ENCODE measurements around the gene XIAP.
"Not testable (repeated sequence)": the region's sequence is repeated elsewhere in the genome, so short reads cannot be mapped to it uniquely, and the experiment has no call there.

The XIAP gene

GRCh38 chrX:123871309-123871708, 11.5 kb downstream of the XIAP start:
- no peak overlapping the region for H3K27ac ChIP-seq
- DNase-seq (ENCODE audit: low read depth, low spot score), result no peak

- H3K27ac ChIP-seq, result no peak overlapping the region
- DNase-seq (ENCODE audit: low read depth, low spot score), result no peak
These were observed 14.1 kb downstream of the XIAP start for GRCh38 chrX:123873956-123874355.

- no peak for DNase-seq (ENCODE audit: low read depth, low spot score)
- H3K27ac ChIP-seq, result no peak overlapping the region
These were observed 16.3 kb downstream of the XIAP start for GRCh38 chrX:123876177-123876576.

- no peak for DNase-seq (ENCODE audit: low read depth, low spot score)
These were observed 17.0 kb downstream of the XIAP start for GRCh38 chrX:123876844-123877243.

GRCh38 chrX:123878252-123878721, 18.4 kb downstream of the XIAP start:
- no peak for DNase-seq (ENCODE audit: low read depth, low spot score)
- no peak overlapping the region for H3K27ac ChIP-seq

More at GRCh38 chrX:123876844-123877243, 17.0 kb downstream of the XIAP start:
- H3K27ac ChIP-seq, result no peak overlapping the region

GRCh38 chrX:123881330-123881729, 21.5 kb downstream of the XIAP start:
- H3K27ac ChIP-seq, result no peak overlapping the region
- no peak for DNase-seq (ENCODE audit: low read depth, low spot score)

DNA sequence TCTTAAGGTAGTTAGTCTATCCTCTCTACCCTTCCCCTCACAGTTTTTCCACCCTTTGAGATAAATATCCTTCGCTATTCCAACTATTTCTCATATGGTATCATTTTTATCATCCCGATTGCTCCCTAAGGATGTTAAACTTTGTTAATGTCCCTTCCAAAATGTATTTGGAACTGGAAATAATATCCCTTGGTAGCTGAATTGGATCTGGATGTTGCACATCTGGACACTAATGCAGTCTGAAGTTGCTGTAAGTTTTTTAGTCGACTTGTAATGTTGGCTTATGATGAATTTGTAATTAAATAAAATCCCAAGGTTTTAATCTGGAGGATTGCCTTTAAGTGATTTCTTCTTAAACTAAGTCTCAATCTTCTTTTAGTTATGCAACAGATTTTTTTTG, 22.5 kb downstream of the XIAP start:
- H3K27ac ChIP-seq, result no peak overlapping the region
- DNase-seq (ENCODE audit: low read depth, low spot score), result no peak

DNA sequence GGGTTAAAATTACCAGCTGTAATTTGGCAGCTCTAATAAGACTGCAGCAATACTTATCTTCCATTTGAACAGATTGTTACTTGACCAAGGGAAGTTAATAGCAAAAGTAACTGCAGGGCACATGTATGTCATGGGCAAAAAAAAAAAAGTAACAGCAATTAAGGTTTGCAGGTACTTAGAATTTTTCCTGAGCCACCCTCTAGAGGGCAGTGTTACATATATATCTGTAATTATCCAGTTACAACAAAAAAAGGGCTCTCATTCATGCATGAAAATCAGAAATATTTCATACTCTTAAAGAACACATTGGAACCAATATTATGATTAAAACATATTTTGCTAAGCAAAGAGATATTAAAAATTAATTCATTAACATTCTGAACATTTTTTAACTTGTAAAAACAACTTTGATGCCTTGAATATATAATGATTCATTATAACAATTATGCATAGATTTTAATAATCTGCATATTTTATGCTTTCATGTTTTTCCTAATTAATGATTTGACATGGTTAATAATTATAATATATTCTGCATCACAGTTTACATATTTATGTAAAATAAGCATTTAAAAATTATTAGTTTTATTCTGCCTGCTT, 25.1 kb downstream of the XIAP start:
- H3K27ac ChIP-seq, result no peak overlapping the region
- DNase-seq (ENCODE audit: low read depth, low spot score), result no peak

GRCh38 chrX:123899701-123900100, 39.8 kb downstream of the XIAP start:
- no peak for DNase-seq (ENCODE audit: low read depth, low spot score)
- H3K27ac ChIP-seq, result no peak overlapping the region

- H3K27ac ChIP-seq; DNase-seq (ENCODE audit: low read depth, low spot score): not testable (repeated sequence)
These were observed 43.4 kb downstream of the XIAP start for GRCh38 chrX:123903261-123903660.

GRCh38 chrX:123905332-123905731, 45.5 kb downstream of the XIAP start:
- H3K27ac ChIP-seq, result peak overlapping the region; percentile 68

GRCh38 chrX:123906557-123907316, 46.9 kb downstream of the XIAP start:
- DNase-seq (ENCODE audit: low read depth, low spot score), result no peak
- no peak overlapping the region for H3K27ac ChIP-seq

More at GRCh38 chrX:123905332-123905731, 45.5 kb downstream of the XIAP start:
- no peak for DNase-seq (ENCODE audit: low read depth, low spot score)

DNA sequence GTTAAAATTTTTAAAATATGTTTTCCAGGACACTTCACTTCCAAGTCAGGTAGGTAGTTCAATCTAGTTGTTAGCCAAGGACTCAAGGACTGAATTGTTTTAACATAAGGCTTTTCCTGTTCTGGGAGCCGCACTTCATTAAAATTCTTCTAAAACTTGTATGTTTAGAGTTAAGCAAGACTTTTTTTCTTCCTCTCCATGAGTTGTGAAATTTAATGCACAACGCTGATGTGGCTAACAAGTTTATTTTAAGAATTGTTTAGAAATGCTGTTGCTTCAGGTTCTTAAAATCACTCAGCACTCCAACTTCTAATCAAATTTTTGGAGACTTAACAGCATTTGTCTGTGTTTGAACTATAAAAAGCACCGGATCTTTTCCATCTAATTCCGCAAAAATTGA, 49.7 kb downstream of the XIAP start:
- no peak for DNase-seq (ENCODE audit: low read depth, low spot score)
- H3K27ac ChIP-seq, result no peak overlapping the region

DNA sequence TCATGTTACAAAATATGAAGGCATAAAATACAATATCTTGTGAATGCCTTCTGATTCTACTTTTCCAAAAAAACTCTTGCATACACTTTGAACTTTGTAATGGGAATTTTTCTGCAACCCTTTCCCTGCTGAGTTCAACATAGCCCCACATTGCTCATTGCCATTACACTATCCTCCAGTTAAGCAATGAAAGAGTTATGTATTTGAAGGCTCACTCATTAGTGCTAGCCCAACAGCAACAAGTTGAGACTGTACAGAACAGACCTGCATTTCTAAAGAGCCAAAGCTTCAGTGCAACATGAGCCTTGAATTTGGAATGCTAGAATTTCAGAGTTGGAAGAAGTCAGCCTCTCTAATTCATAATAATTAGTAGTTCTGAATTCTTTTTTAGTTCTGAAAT, 57.2 kb downstream of the XIAP start:
- H3K27ac ChIP-seq, result no peak overlapping the region
- no peak for DNase-seq (ENCODE audit: low read depth, low spot score)

- no peak for DNase-seq (ENCODE audit: low read depth, low spot score)
- peak overlapping the region; percentile 11 for H3K27ac ChIP-seq
These were observed 58.4 kb downstream of the XIAP start for GRCh38 chrX:123918106-123918721.

GRCh38 chrX:123920105-123920785, 60.4 kb downstream of the XIAP start:
- peak; percentile 24 for DNase-seq (ENCODE audit: low read depth, low spot score)
- H3K27ac ChIP-seq, result no peak overlapping the region

- DNase-seq (ENCODE audit: low read depth, low spot score), result no peak
- no peak overlapping the region for H3K27ac ChIP-seq
These were observed 63.4 kb downstream of the XIAP start for GRCh38 chrX:123923211-123923610.

GRCh38 chrX:123924186-123924585, 64.3 kb downstream of the XIAP start:
- no peak overlapping the region for H3K27ac ChIP-seq
- no peak for DNase-seq (ENCODE audit: low read depth, low spot score)

- no peak for DNase-seq (ENCODE audit: low read depth, low spot score)
- H3K27ac ChIP-seq, result no peak overlapping the region
These were observed 68.0 kb downstream of the XIAP start for GRCh38 chrX:123927845-123928244.

- DNase-seq (ENCODE audit: low read depth, low spot score); H3K27ac ChIP-seq: not testable (repeated sequence)
These were observed 72.2 kb downstream of the XIAP start for GRCh38 chrX:123932055-123932454.

DNA sequence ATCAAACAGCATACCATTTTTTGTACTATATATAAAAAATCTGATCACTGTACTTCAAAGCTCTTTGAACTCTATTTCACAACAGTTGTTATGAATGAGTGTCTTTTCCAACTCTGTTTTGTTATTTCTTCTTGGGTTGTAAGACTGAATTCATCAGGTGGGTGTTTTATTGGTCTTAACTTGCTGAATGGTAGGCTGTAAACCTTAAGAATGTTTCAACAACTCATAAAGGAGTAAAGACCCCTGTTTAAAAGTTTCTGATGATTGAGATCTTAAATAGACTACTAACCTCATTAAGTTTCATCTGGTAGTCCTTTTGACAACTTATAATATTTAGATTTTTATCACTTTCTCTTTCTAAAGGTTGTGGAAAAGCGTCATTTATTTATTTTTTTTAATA, 83.2 kb downstream of the XIAP start:
- no peak overlapping the region for H3K27ac ChIP-seq
- no peak for DNase-seq (ENCODE audit: low read depth, low spot score)

Data from epithelial cell of prostate (primary cell).